ENCODE measurements around the gene PCCB. TPM values are rescaled to one million over a fixed set of nuclear protein-coding genes. Genes with fewer than 3 reads are reported as not detected.
"Not testable (repeated sequence)": the region's sequence is repeated elsewhere in the genome, so short reads cannot be mapped to it uniquely, and the experiment has no call there.

Gene PCCB
- total and polyA plus RNA-seq, 9 donors: 8.2 to 107 (median 22.1) TPM

- TF ChIP-seq POLR2A (IDR thresholded peaks at IDR 0.05): no peak
- TF ChIP-seq CTCF (IDR thresholded peaks at IDR 0.05): no peak
- TF ChIP-seq EP300 (IDR thresholded peaks at IDR 0.05): no peak
- no peaks in the 10 kb centered on the region for H3K9me3 ChIP-seq
- no peak for DNase-seq
- H3K4me1 ChIP-seq (ENCODE audit: insufficient read depth): peaks cover 8% of the 10 kb centered on the region
- no peak overlapping the region for H3K27ac ChIP-seq
- WGBS, 3 donors: 33 to 53% (median 35%) methylated on average over 5 of the region's 5 CpGs
- intact Hi-C loops (cut with DNase I): no loop called here
- no peaks in the 10 kb centered on the region for H3K27me3 ChIP-seq
- H3K36me3 ChIP-seq: no peaks in the 10 kb centered on the region
- H3K4me3 ChIP-seq: no peak overlapping the region
These were observed 79.5 kb downstream of the PCCB start for GRCh38 chr3:136329593-136329992.

DNA sequence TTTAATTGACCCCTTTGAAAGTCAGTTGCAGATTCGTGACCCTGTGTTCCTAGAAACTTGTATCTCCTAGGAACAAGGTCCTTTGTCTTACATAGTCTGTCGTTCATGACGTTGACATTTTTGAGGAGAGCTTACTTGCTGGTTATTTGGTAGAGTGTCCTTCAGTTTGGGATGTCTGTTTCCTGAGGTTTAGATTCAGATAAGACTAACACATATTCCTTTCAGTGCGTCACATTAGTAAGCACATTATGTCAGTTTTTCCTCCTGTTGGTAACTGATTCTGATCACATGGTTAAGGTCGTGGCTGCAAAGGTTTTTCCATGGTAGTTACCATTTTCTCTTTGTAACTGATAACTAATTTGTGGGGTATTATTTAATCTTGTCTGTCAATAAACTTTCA, 80.8 kb downstream of the PCCB start:
- Histone ChIP-seq H3K4me3 (no peak overlapping the region), H3K9me3 (no peaks in the 10 kb centered on the region), H3K27ac (no peak overlapping the region), H3K4me1 (ENCODE audit: insufficient read depth) (peaks cover 8% of the 10 kb centered on the region), H3K27me3 (no peaks in the 10 kb centered on the region), H3K36me3 (no peaks in the 10 kb centered on the region)
- WGBS, 3 donors: 92 to 95% (median 93%) methylated on average over 5 of the region's 5 CpGs
- no peak for DNase-seq
- TF ChIP-seq EP300 (IDR thresholded peaks at IDR 0.05) (no peak), CTCF (IDR thresholded peaks at IDR 0.05) (no peak), POLR2A (IDR thresholded peaks at IDR 0.05) (no peak)
- intact Hi-C loops (cut with DNase I): no loop called here

DNA sequence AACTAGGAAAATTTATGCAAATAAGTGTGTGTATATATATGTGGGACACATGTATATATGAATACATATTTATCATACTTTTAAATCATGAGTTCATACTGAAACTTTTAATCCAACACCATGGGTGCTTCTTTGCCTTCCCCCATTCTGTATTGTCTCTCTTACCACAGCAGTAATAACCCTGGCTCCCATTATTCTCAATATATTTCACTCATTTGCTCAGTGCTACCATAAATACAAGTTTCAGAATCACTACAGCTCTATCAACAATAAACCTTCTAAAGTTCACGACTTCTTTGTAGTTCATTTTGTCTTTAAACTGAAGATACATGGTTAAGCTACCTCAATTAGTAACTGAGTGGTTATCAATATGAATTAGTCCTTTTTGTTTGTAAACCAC, 82.2 kb downstream of the PCCB start:
- H3K36me3 ChIP-seq: no peaks in the 10 kb centered on the region
- WGBS, 3 donors: 32 to 58% (median 54%) methylated on average over 1 of the region's 1 CpG

GRCh38 chr3:136332776-136333175, 82.6 kb downstream of the PCCB start:
- Histone ChIP-seq H3K9me3 (no peaks in the 10 kb centered on the region), H3K27me3 (no peaks in the 10 kb centered on the region), H3K4me1 (ENCODE audit: insufficient read depth) (peaks cover 8% of the 10 kb centered on the region), H3K4me3 (no peak overlapping the region), H3K27ac (no peak overlapping the region), H3K36me3 (no peaks in the 10 kb centered on the region)
- TF ChIP-seq EP300 (IDR thresholded peaks at IDR 0.05) (no peak), POLR2A (IDR thresholded peaks at IDR 0.05) (no peak), CTCF (IDR thresholded peaks at IDR 0.05) (no peak)
- DNase-seq: peak in 4 of 5 donors; percentile 28 to 46 (median 43)
- intact Hi-C loops (cut with DNase I): no loop called here

More for the DNA sequence above, 82.2 kb downstream of the PCCB start:
- intact Hi-C loops (cut with DNase I): no loop called here
- Histone ChIP-seq H3K4me1 (ENCODE audit: insufficient read depth) (peaks cover 8% of the 10 kb centered on the region), H3K27me3 (no peaks in the 10 kb centered on the region), H3K9me3 (no peaks in the 10 kb centered on the region), H3K27ac (no peak overlapping the region), H3K4me3 (no peak overlapping the region)
- no peak for DNase-seq
- TF ChIP-seq POLR2A (IDR thresholded peaks at IDR 0.05): no peak
- TF ChIP-seq CTCF (IDR thresholded peaks at IDR 0.05): no peak
- no peak for TF ChIP-seq EP300 (IDR thresholded peaks at IDR 0.05)

DNA sequence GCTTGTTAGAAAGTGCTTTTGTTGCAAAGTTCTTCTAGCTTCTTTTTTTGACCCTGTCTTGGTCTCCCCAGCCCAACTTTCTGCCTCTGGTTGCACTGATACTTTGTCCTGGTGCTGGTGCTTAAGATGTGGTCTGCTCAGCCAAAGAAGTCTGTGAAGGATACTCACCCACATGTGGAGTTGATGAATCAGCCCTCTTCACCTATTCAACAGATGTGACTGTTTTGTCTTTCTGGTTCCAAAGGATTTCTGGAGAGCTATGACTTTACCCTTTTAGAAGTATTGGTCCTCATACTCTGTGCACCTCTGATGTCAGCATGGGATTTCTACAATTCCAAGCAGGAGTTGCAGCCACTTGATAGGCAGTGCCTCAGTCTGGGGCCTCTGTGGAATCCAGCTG, 84.1 kb downstream of the PCCB start:
- Histone ChIP-seq H3K9me3 (no peaks in the 10 kb centered on the region), H3K36me3 (no peaks in the 10 kb centered on the region), H3K27ac (no peak overlapping the region), H3K27me3 (no peaks in the 10 kb centered on the region), H3K4me1 (ENCODE audit: insufficient read depth) (peaks cover 8% of the 10 kb centered on the region), H3K4me3 (no peak overlapping the region)
- no peak for TF ChIP-seq POLR2A (IDR thresholded peaks at IDR 0.05)
- TF ChIP-seq CTCF (IDR thresholded peaks at IDR 0.05): no peak
- no peak for TF ChIP-seq EP300 (IDR thresholded peaks at IDR 0.05)
- intact Hi-C loops (cut with DNase I): no loop called here
- no peak for DNase-seq

- H3K4me1 ChIP-seq (ENCODE audit: insufficient read depth); H3K27me3 ChIP-seq; DNase-seq; intact Hi-C loops (cut with DNase I); H3K36me3 ChIP-seq; H3K9me3 ChIP-seq; H3K27ac ChIP-seq; H3K4me3 ChIP-seq: not testable (repeated sequence)
- WGBS, 3 donors: 94 to 99% (median 96%) methylated on average over 5 to 6 of the region's 6 CpGs
These were observed 84.6 kb downstream of the PCCB start for GRCh38 chr3:136334726-136335125.
